Endothelial cell (in vitro differentiated cells): ENCODE data around the gene PTGFRN. TPM values are rescaled to one million over a fixed set of nuclear protein-coding genes. Genes with fewer than 3 reads are reported as not detected.

Experiments used
- DNase-seq: peaks from one replicate; pipeline ENCODE4 v3.0.0; 2021; ENCODE audit warnings: low spot score
- H3K27ac Mint-ChIP-seq: one replicate; pipeline ENCODE4 v1.8.0; 2021; ENCODE audit warnings: mixed read lengths, inconsistent platforms; ENCODE audit not compliant: unreplicated experiment
- H3K27me3 Mint-ChIP-seq: one replicate; pipeline ENCODE4 v1.8.0; 2021; ENCODE audit warnings: mild to moderate bottlenecking, moderate library complexity, mixed read lengths, inconsistent platforms; ENCODE audit not compliant: unreplicated experiment
- H3K36me3 Mint-ChIP-seq: one replicate; pipeline ENCODE4 v1.8.0; 2021; ENCODE audit warnings: mild to moderate bottlenecking, low read depth, mixed read lengths, inconsistent platforms; ENCODE audit not compliant: unreplicated experiment
- H3K4me1 Mint-ChIP-seq: one replicate; pipeline ENCODE4 v1.8.0; 2021; ENCODE audit warnings: mild to moderate bottlenecking, mixed read lengths, inconsistent platforms; ENCODE audit not compliant: unreplicated experiment
- H3K4me3 Mint-ChIP-seq: one replicate; pipeline ENCODE4 v1.8.0; 2021; ENCODE audit warnings: mild to moderate bottlenecking, mixed read lengths, inconsistent platforms; ENCODE audit not compliant: unreplicated experiment
- H3K9me3 Mint-ChIP-seq: one replicate; pipeline ENCODE4 v1.8.0; 2021; ENCODE audit warnings: mixed read lengths, inconsistent platforms; ENCODE audit not compliant: unreplicated experiment
- CTCF ChIP-seq: fragments of 200-600 bp; sonication (generic); IDR thresholded peaks from one replicate; pipeline ENCODE4 v1.5.0; 2021; ENCODE audit warnings: antibody characterized with exemption; ENCODE audit not compliant: unreplicated experiment
- total RNA-seq: library from RNA; stranded (reverse); fragmentation: NEBNext Ultra II Directional; extraction: Animal tissue kit (Norgen Biotek cat#: 25700); gene quantifications from one replicate; pipeline ENCODE4 v1.2.1, GENCODE V29; 2021; ENCODE audit not compliant: unreplicated experiment

PTGFRN gene
- total RNA-seq, 1 donor from 2014 or later, result 23.7 TPM

- H3K4me1 Mint-ChIP-seq, result no peaks in the 10 kb centered on the region
- H3K27ac Mint-ChIP-seq, result no peak overlapping the region
- DNase-seq, result no peak
- TF ChIP-seq CTCF, result no peak
- H3K9me3 Mint-ChIP-seq, result no peaks in the 10 kb centered on the region
- no peaks in the 10 kb centered on the region for H3K27me3 Mint-ChIP-seq
- no peaks in the 10 kb centered on the region for H3K36me3 Mint-ChIP-seq
- no peak overlapping the region for H3K4me3 Mint-ChIP-seq
These were observed 110.9 kb downstream of the PTGFRN start for GRCh38 chr1:117020526-117021156.

- H3K27me3 Mint-ChIP-seq, result no peaks in the 10 kb centered on the region
- H3K27ac Mint-ChIP-seq, result no peak overlapping the region
- H3K4me3 Mint-ChIP-seq, result no peak overlapping the region
- no peak for TF ChIP-seq CTCF
- H3K36me3 Mint-ChIP-seq, result no peaks in the 10 kb centered on the region
- peaks cover 11% of the 10 kb centered on the region for H3K4me1 Mint-ChIP-seq
- no peaks in the 10 kb centered on the region for H3K9me3 Mint-ChIP-seq
- no peak for DNase-seq
These were observed 112.4 kb downstream of the PTGFRN start for GRCh38 chr1:117022114-117022513.

GRCh38 chr1:117025568-117025967 lies 115.9 kb downstream of the PTGFRN start:
- no peak for TF ChIP-seq CTCF

GRCh38 chr1:117026361-117026760 lies 116.6 kb downstream of the PTGFRN start:
- no peak for DNase-seq
- Mint-ChIP-seq H3K4me1 (peaks cover 11% of the 10 kb centered on the region), H3K9me3 (no peaks in the 10 kb centered on the region)

More at GRCh38 chr1:117025568-117025967, 115.9 kb downstream of the PTGFRN start:
- H3K27ac Mint-ChIP-seq, result no peak overlapping the region
- no peak overlapping the region for H3K4me3 Mint-ChIP-seq
- DNase-seq, result no peak
- no peaks in the 10 kb centered on the region for H3K36me3 Mint-ChIP-seq
- peaks cover 11% of the 10 kb centered on the region for H3K4me1 Mint-ChIP-seq
- no peaks in the 10 kb centered on the region for H3K27me3 Mint-ChIP-seq
- no peaks in the 10 kb centered on the region for H3K9me3 Mint-ChIP-seq

More at GRCh38 chr1:117026361-117026760, 116.6 kb downstream of the PTGFRN start:
- Mint-ChIP-seq H3K27me3 (no peaks in the 10 kb centered on the region), H3K27ac (peak overlapping the region; percentile 84), H3K4me3 (no peak overlapping the region), H3K36me3 (no peaks in the 10 kb centered on the region)
- no peak for TF ChIP-seq CTCF
